ACC112 (cell line): ENCODE results near the gene R3HDM2.
"Not testable (repeated sequence)": the region's sequence is repeated elsewhere in the genome, so short reads cannot be mapped to it uniquely, and the experiment has no call there.

ENCODE experiments used
- H2AFZ ChIP-seq: fragments of 200-600 bp; sonication (generic); one replicate; pipeline ENCODE4 v1.6.0; 2017; ENCODE audit warnings: antibody characterized with exemption, low read length; ENCODE audit not compliant: unreplicated experiment
- H3K27ac ChIP-seq: fragments of 200-600 bp; sonication (generic); 2 replicates; pipeline ENCODE4 v1.5.1; 2014; ENCODE audit warnings: low read depth, mild to moderate bottlenecking, antibody characterized with exemption, low read length, moderate library complexity
- H3K27me3 ChIP-seq: fragments of 200-600 bp; sonication (generic); 2 replicates; pipeline ENCODE4 v1.6.1; 2014; ENCODE audit warnings: mild to moderate bottlenecking, antibody characterized with exemption, low read length, moderate library complexity, mixed read lengths; ENCODE audit not compliant: insufficient read depth
- H3K36me3 ChIP-seq: fragments of 200-600 bp; sonication (generic); 2 replicates; pipeline ENCODE4 v1.6.1; 2016; ENCODE audit warnings: mild to moderate bottlenecking, antibody characterized with exemption, low read length, moderate library complexity, mixed read lengths; ENCODE audit not compliant: insufficient read depth
- H3K4me1 ChIP-seq: fragments of 200-600 bp; sonication (generic); one replicate; pipeline ENCODE4 v1.6.1; 2016; ENCODE audit warnings: low read length, mixed read lengths; ENCODE audit not compliant: insufficient read depth, unreplicated experiment, control insufficient read depth
- H3K4me3 ChIP-seq: fragments of 200-600 bp; sonication (generic); 2 replicates; pipeline ENCODE4 v1.5.1; 2014; ENCODE audit warnings: mild to moderate bottlenecking, low read depth, low read length
- H3K79me2 ChIP-seq: fragments of 200-600 bp; sonication (generic); one replicate; pipeline ENCODE4 v1.6.0; 2016; ENCODE audit warnings: low read length; ENCODE audit not compliant: control insufficient read depth, unreplicated experiment, insufficient read depth

Gene R3HDM2

DNA sequence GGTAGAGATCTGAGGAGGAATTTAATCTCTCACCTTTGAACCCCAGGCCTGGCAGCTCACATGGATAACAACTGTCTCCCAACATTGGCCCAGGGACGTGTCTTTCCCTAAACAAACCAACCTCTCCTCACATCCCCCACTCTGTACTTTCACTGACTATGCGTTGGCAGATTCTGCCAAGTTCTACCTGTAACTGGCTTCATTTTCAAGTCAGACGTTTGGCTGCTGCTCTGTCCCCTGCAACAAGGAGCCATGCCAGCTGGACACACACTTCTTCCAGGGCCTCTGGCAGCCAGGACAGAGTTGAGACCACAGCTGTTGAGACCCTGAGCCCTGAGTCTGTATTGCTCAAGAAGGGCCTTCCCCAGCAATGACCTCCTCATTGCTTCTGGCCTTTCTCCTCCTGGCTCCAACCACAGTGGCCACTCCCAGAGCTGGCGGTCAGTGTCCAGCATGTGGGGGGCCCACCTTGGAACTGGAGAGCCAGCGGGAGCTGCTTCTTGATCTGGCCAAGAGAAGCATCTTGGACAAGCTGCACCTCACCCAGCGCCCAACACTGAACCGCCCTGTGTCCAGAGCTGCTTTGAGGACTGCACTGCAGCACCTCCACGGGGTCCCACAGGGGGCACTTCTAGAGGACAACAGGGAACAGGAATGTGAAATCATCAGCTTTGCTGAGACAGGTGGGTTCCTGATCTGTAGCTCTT lies 3.8 kb upstream of the R3HDM2 start, which contains the start of gene INHBC:
Gene INHBC, plus strand, starts transcription at position 268 of the 707 bp plus-strand sequence. Its CDS starts 103 bp downstream, at position 371.
- peaks cover 5% of the 10 kb centered on the region for H3K4me1 ChIP-seq
- H3K79me2 ChIP-seq, result peaks cover 7% of the 10 kb centered on the region
- H2AFZ ChIP-seq, result no peak within 1 kb of the TSS
- H3K27ac ChIP-seq, result no peak within 1 kb of the TSS
- H3K36me3 ChIP-seq, result no peaks in the 10 kb centered on the region
- H3K4me3 ChIP-seq, result no peak within 1 kb of the TSS
- H3K27me3 ChIP-seq, result no peaks in the 10 kb centered on the region

GRCh38 chr12:57433370-57433769 lies 2.5 kb upstream of the R3HDM2 start:
- Histone ChIP-seq H2AFZ (no peak overlapping the region), H3K4me3 (no peak overlapping the region), H3K79me2 (peaks cover 20% of the 10 kb centered on the region), H3K27ac (no peak overlapping the region), H3K27me3 (no peaks in the 10 kb centered on the region), H3K4me1 (peaks cover 9% of the 10 kb centered on the region), H3K36me3 (no peaks in the 10 kb centered on the region)

DNA sequence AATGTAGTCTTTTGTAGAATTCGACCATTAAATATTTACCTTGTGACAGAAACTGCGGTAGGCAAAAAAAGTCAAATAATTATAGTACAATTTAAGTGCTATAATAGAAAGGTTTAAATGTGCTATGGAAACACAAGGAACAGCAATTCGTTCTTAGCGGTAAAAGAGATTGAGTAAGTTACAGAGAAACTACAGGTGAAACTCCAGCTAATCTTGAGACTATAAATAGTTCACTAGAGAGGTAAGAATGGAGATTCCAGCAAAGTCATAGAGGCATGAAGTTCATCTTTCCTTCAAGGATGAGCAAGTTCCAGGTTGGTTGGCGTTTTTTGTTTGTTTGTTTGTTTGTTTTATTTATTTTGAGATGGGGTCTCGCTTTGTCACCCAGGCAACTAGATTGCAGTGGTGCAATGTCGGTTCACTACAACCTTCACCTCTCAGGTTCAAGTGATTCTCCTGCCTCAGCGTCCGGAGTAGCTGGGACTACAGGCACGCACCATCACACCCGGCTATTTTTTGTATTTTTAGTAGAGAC lies 878 bp upstream of the R3HDM2 start:
- peaks cover 22% of the 10 kb centered on the region for H3K79me2 ChIP-seq
- peak overlapping the region; percentile 69 for H3K27ac ChIP-seq
- H3K4me3 ChIP-seq, result peak overlapping the region; percentile 89

DNA sequence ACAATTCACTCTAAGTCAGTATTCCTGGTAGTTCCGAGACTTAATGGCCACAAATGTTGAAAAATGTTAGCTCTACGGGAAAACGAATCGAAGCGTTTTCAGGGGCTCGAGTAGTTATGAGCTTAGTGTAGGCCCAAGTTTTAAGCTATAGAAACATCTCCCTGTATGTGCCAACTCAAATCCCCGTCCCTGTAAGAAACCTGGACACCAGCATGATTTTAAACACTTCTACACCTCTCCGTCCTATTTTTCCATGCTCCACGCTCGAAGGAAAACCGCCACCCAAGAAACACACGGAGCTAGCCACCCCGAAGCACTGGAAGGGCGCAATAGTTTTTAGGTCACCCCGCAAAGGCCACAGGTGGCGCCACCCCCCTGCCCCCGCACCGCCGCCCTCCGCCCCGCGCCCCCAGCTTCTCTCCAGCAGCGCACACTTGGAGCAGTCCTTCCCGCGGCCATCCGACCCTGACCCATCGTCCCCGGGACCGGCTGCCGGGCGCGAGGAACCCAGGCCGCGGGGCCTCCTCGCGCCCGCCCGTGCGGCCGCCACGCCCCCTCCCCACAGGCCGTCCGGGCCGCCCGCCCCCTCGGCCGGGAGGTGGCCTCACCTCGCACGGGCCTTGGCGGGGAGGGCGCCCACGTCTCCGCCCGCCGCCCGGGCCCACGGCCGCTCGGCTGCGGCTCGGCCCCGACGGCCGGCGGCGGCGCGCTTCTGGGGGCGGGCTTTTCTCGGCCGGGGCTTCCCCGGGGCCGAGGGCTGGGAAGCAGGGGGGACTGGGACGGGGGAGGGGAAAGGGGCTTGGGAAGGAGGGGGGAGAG lies 522 bp downstream of the R3HDM2 start:
- Histone ChIP-seq H2AFZ (peak overlapping the region; percentile 90), H3K27me3 (no peaks in the 10 kb centered on the region), H3K36me3 (no peaks in the 10 kb centered on the region), H3K4me3 (peak overlapping the region; percentile 89), H3K27ac (peak overlapping the region; percentile 69), H3K4me1 (peaks cover 9% of the 10 kb centered on the region), H3K79me2 (peaks cover 32% of the 10 kb centered on the region)

More for the DNA sequence above, 878 bp upstream of the R3HDM2 start:
- Histone ChIP-seq H2AFZ (peak overlapping the region; percentile 54), H3K27me3 (no peaks in the 10 kb centered on the region), H3K36me3 (no peaks in the 10 kb centered on the region), H3K4me1 (peaks cover 9% of the 10 kb centered on the region)

DNA sequence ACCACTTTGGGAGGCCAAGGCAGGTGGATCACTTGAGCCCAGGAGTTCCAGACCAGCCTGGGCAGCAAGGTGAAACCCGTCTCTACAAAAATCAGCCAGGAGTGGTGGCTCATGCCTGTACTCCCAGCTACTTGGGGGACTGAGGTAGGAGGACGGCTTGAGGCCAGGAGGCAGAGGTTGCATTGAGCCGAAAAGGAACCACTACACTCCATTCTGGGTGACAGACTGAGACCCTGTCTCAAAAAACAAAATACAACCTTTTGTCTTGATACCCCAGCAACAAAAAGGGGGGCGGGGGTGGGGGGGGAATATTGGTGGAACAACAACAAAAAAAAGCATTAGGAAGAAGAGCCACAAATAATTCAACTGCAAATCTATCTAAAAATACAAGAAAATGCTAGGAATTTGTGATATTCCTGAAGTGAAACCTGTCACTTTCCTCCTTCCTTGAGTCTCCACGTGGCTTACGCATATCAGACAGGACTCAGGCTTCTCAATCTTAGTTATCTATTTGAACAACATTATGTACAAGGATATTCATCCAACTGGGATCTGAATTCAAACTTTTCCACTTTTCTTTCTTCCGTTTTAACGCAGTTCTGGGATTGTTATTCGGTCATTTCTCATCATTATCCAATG lies 1.3 kb downstream of the R3HDM2 start:
- Histone ChIP-seq H3K27me3 (no peaks in the 10 kb centered on the region), H3K79me2 (peaks cover 34% of the 10 kb centered on the region), H2AFZ (peak overlapping the region; percentile 90), H3K36me3 (no peaks in the 10 kb centered on the region), H3K4me3 (peak overlapping the region; percentile 89), H3K4me1 (peaks cover 9% of the 10 kb centered on the region), H3K27ac (peak overlapping the region; percentile 69)

GRCh38 chr12:57428965-57429364 lies 1.9 kb downstream of the R3HDM2 start:
- H2AFZ ChIP-seq, result no peak overlapping the region
- H3K27me3 ChIP-seq, result no peaks in the 10 kb centered on the region
- no peaks in the 10 kb centered on the region for H3K36me3 ChIP-seq
- H3K79me2 ChIP-seq, result peaks cover 37% of the 10 kb centered on the region
- H3K4me1 ChIP-seq, result peaks cover 9% of the 10 kb centered on the region
- H3K27ac ChIP-seq, result no peak overlapping the region
- H3K4me3 ChIP-seq, result no peak overlapping the region; the same call in 1 of the 2 replicates

DNA sequence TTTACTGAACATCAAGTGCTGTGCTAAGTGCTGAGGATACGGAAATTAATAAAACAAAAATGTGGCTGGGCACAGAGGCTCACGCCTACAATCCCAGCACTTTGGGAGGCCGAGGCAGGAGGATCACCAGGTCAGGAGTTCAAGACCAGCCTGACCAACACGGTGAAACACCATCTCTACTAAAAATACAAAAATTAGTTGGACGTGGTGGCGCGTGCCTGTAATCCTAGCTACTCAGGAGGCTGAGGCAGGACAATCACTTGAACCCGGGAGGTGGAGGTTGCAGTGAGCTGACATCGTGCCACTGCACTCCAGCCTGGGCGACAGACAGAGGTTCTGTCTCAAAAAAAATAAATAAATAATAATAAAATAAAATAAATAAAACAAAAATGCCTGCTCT lies 3.9 kb downstream of the R3HDM2 start:
- not testable (repeated sequence) for H3K4me3 ChIP-seq, H3K27ac ChIP-seq, H3K27me3 ChIP-seq, H3K4me1 ChIP-seq, H2AFZ ChIP-seq, H3K36me3 ChIP-seq
- peaks cover 37% of the 10 kb centered on the region for H3K79me2 ChIP-seq

DNA sequence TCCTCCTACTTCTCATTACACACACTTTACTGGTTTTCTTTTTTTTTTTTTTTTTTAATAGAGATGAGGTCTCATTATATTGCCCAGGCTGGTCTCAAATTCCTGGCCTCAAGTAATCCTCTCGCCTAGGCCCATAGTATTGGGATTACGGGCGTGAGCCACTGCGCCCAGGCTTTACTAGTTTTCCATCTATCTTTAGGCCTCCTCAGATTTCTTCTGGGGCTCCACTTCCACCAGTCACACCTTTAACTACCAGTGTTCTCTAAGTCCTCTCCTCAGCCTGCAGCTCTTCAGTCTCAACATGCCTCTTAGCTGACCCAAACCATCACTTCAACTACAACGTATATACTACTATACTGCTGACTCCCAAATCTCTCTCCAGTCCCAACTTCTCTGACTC lies 10.4 kb downstream of the R3HDM2 start:
- Histone ChIP-seq H3K79me2 (peaks cover 12% of the 10 kb centered on the region), H2AFZ (no peak overlapping the region), H3K27me3 (no peaks in the 10 kb centered on the region), H3K4me3 (no peak overlapping the region), H3K4me1 (peaks cover 9% of the 10 kb centered on the region), H3K36me3 (peaks cover 3% of the 10 kb centered on the region; the same call in 1 of the 2 replicates), H3K27ac (no peak overlapping the region)

DNA sequence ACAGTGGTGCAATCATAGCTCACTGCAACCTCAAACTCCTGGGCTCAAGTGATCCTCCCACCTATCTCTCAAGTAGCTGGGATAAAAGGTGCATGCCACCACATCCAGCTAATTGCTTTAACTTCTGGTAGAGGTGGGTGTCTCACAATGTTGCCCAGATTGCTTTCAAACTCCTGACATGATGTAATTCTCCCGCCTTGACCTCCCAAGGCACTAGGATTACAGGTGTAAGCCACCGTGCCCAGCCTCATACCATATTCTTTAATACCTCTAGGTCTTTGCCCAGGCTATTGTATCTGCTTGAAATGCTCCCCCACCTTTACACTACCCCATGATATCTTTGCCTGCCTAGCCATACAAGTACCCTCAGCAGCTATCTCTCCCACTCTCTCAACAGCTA lies 11.3 kb downstream of the R3HDM2 start:
- peaks cover 3% of the 10 kb centered on the region; the same call in 1 of the 2 replicates for H3K36me3 ChIP-seq

GRCh38 chr12:57418255-57418654 lies 12.6 kb downstream of the R3HDM2 start:
- Histone ChIP-seq H3K27ac (no peak overlapping the region), H3K4me1 (peaks cover 9% of the 10 kb centered on the region), H2AFZ (no peak overlapping the region), H3K27me3 (no peaks in the 10 kb centered on the region), H3K36me3 (peaks cover 3% of the 10 kb centered on the region; the same call in 1 of the 2 replicates), H3K79me2 (peaks cover 8% of the 10 kb centered on the region), H3K4me3 (no peak overlapping the region)

More for the DNA sequence above, 11.3 kb downstream of the R3HDM2 start:
- H3K4me3 ChIP-seq, result no peak overlapping the region
- H3K79me2 ChIP-seq, result peaks cover 10% of the 10 kb centered on the region
- no peaks in the 10 kb centered on the region for H3K27me3 ChIP-seq
- no peak overlapping the region for H3K27ac ChIP-seq
- H3K4me1 ChIP-seq, result peaks cover 9% of the 10 kb centered on the region
- H2AFZ ChIP-seq, result no peak overlapping the region
